NOMO-1 treated with DMSO at 0.1 percent for 48 hours (cell line): ENCODE results near the gene C16orf87.
"Not testable (repeated sequence)": the region's sequence is repeated elsewhere in the genome, so short reads cannot be mapped to it uniquely, and the experiment has no call there.

ENCODE experiments used
- DNase-seq: peaks from one replicate; lab custom pipeline; 2025; ENCODE audit not compliant: unreplicated experiment; lab: John Stamatoyannopoulos, UW

Gene C16orf87

GRCh38 chr16:46830902-46831647 is at the start of gene C16orf87:
Gene C16orf87 (minus strand): TSS chr16:46831180. CDS start chr16:46831149, 31 bp downstream.
- peak; percentile 85 for DNase-seq

GRCh38 chr16:46875243-46875642 is 44.3 kb upstream of the C16orf87 start:
- DNase-seq = no peak

- no peak for DNase-seq
Measured at GRCh38 chr16:46873201-46873600, 42.2 kb upstream of the C16orf87 start.

- DNase-seq = no peak
Measured at GRCh38 chr16:46871597-46871996, 40.6 kb upstream of the C16orf87 start.

GRCh38 chr16:46868891-46869290 is 37.9 kb upstream of the C16orf87 start:
- DNase-seq = not testable (repeated sequence)

- not testable (repeated sequence) for DNase-seq
Measured at GRCh38 chr16:46867486-46867885, 36.5 kb upstream of the C16orf87 start.

- DNase-seq = no peak
Measured at GRCh38 chr16:46866286-46866685, 35.3 kb upstream of the C16orf87 start.

GRCh38 chr16:46862555-46863447 is 31.8 kb upstream of the C16orf87 start:
- no peak for DNase-seq

GRCh38 chr16:46859719-46860152 is 28.8 kb upstream of the C16orf87 start:
- DNase-seq = no peak

GRCh38 chr16:46858151-46858550 is 27.2 kb upstream of the C16orf87 start:
- no peak for DNase-seq

- peak; percentile 8 for DNase-seq
Measured at GRCh38 chr16:46857368-46857945, 26.5 kb upstream of the C16orf87 start.

GRCh38 chr16:46855389-46855788 is 24.4 kb upstream of the C16orf87 start:
- no peak for DNase-seq

- DNase-seq = no peak
Measured at GRCh38 chr16:46854846-46855245, 23.9 kb upstream of the C16orf87 start.

- peak; percentile 50 for DNase-seq
Measured at GRCh38 chr16:46853713-46854443, 22.9 kb upstream of the C16orf87 start.

- no peak for DNase-seq
Measured at GRCh38 chr16:46852130-46852529, 21.1 kb upstream of the C16orf87 start.

GRCh38 chr16:46850619-46851555 is 19.9 kb upstream of the C16orf87 start:
- no peak for DNase-seq

GRCh38 chr16:46848768-46849764 is 18.1 kb upstream of the C16orf87 start:
- no peak for DNase-seq

GRCh38 chr16:46845952-46846351 is 15.0 kb upstream of the C16orf87 start:
- no peak for DNase-seq

- no peak for DNase-seq
Measured at GRCh38 chr16:46844771-46845170, 13.8 kb upstream of the C16orf87 start.
